ENCODE data around the gene DPEP2NB.

The DPEP2NB gene

GRCh38 chr16:67963662-67964321 lies 51.9 kb downstream of the DPEP2NB start:
- ATAC-seq (ENCODE audit: low read depth): no peak
- peaks cover 40% of the 10 kb centered on the region for H3K4me1 ChIP-seq (ENCODE audit: insufficient read depth, poor library complexity, severe bottlenecking)
- no peak overlapping the region for H3K27ac ChIP-seq (ENCODE audit: poor library complexity, severe bottlenecking)
- H3K36me3 ChIP-seq (ENCODE audit: low read depth): peaks cover 59% of the 10 kb centered on the region
- H3K4me3 ChIP-seq (ENCODE audit: severe bottlenecking): no peak overlapping the region
- DNase-seq (ENCODE audit: low spot score): no peak
- no peak for TF ChIP-seq CTCF (IDR thresholded peaks at IDR 0.05; ENCODE audit: poor library complexity, severe bottlenecking)
- H3K27me3 ChIP-seq (ENCODE audit: insufficient read depth, poor library complexity, severe bottlenecking): no peaks in the 10 kb centered on the region
- no peaks in the 10 kb centered on the region for H3K9me3 ChIP-seq (ENCODE audit: severe bottlenecking)

Measured in RWPE2 (cell line).